Transverse colon (tissue), 4 donors: ENCODE results near the gene PRPSAP2.

Experiments
- POLR2A ChIP-seq: fragments of 450-650 bp; IDR thresholded peaks from one replicate; pipeline ENCODE4 v1.6.1; 2016; ENCODE audit warnings: antibody characterized with exemption, mild to moderate bottlenecking, moderate library complexity
- POLR2AphosphoS5 ChIP-seq, 3 donors: sonication (generic); formaldehyde crosslinking; IDR thresholded peaks; one replicate each; pipeline ENCODE4 v1.6.1; 2016; ENCODE audit warnings: antibody characterized with exemption in 3 of 3
- TF ChIP-seq, protein P1 (sequence below), 5 experiments: fragments of 200-600 bp in 3 of 5; fragments of 450-650 bp in 2 of 5; sonication (generic) in 3 of 5; IDR thresholded peaks; 1 replicate in 2 of 5; 2 replicates in 3 of 5; pipeline ENCODE4 v1.5.1; 2016 to 2017; ENCODE audit warnings: antibody characterized with exemption in 5 of 5, inconsistent platforms in 3 of 5, mild to moderate bottlenecking in 2 of 5, moderate library complexity in 1 of 5

DNA sequence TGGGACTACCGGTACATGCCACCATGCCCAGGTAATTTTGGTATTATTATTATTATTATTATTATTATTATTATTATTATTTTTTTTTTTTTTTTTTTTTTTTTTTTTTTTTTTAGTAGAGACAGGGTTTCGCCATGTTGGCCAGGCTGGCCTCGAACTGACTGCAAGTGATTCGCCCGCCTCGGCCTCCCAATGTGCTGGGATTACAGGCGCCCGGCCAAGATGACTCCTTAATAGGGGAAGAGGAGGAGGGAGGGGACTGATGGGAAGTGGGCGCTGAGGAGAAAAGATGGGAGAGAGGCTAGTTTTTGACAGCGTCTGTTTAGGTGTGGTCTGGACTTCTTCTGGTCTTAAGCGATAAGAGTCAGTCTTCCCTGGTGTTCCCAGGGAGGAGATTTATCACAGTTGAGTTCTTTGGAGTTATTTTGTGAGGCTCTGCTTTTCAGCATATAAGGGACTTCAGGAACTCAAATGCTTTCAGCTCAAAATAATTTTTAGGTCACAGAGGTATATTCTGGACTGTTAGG lies 59.6 kb downstream of the PRPSAP2 start:
- TF ChIP-seq, protein P1, sequence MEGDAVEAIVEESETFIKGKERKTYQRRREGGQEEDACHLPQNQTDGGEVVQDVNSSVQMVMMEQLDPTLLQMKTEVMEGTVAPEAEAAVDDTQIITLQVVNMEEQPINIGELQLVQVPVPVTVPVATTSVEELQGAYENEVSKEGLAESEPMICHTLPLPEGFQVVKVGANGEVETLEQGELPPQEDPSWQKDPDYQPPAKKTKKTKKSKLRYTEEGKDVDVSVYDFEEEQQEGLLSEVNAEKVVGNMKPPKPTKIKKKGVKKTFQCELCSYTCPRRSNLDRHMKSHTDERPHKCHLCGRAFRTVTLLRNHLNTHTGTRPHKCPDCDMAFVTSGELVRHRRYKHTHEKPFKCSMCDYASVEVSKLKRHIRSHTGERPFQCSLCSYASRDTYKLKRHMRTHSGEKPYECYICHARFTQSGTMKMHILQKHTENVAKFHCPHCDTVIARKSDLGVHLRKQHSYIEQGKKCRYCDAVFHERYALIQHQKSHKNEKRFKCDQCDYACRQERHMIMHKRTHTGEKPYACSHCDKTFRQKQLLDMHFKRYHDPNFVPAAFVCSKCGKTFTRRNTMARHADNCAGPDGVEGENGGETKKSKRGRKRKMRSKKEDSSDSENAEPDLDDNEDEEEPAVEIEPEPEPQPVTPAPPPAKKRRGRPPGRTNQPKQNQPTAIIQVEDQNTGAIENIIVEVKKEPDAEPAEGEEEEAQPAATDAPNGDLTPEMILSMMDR (IDR thresholded peaks at IDR 0.05) = no peak
- TF ChIP-seq POLR2A = no peak
- TF ChIP-seq POLR2AphosphoS5 (IDR thresholded peaks at IDR 0.05) = no peak
